Suprapubic skin (tissue), 4 donors: ENCODE results near the gene MYOM3. TPM values are rescaled to one million over a fixed set of nuclear protein-coding genes. Genes with fewer than 3 reads are reported as not detected.

Experiments
- DNase-seq, 2 donors: peaks; one replicate each; pipeline ENCODE4 v3.0.0-alpha.2; 2019; ENCODE audit warnings: low spot score in 2 of 2
- H3K27ac ChIP-seq: fragments of 200-600 bp; sonication (generic); one replicate; pipeline ENCODE4 v1.5.1; 2019
- H3K27me3 ChIP-seq: fragments of 200-600 bp; sonication (generic); one replicate; pipeline ENCODE4 v1.5.1; 2019
- H3K36me3 ChIP-seq: fragments of 200-600 bp; sonication (generic); one replicate; pipeline ENCODE4 v1.5.1; 2019
- H3K4me1 ChIP-seq: fragments of 200-600 bp; sonication (generic); one replicate; pipeline ENCODE4 v1.5.1; 2019
- H3K4me3 ChIP-seq: fragments of 200-600 bp; sonication (generic); one replicate; pipeline ENCODE4 v1.5.1; 2019; ENCODE audit warnings: mild to moderate bottlenecking
- H3K9me3 ChIP-seq: fragments of 200-600 bp; sonication (generic); one replicate; pipeline ENCODE4 v1.5.1; 2019
- CTCF ChIP-seq, 2 donors: fragments of 200-600 bp in 1 of 2; fragments of 450-650 bp in 1 of 2; sonication (generic) in 1 of 2; IDR thresholded peaks; one replicate each; pipeline ENCODE4 v1.5.1; 2016 to 2019; ENCODE audit warnings: antibody characterized with exemption in 2 of 2, mild to moderate bottlenecking in 1 of 2, moderate library complexity in 1 of 2
- EP300 ChIP-seq: sonication (generic); formaldehyde crosslinking; IDR thresholded peaks from one replicate; pipeline ENCODE4 v1.6.1; 2017; ENCODE audit warnings: antibody characterized with exemption
- POLR2A ChIP-seq, 2 donors: fragments of 450-650 bp; IDR thresholded peaks; one replicate each; pipeline ENCODE4 v1.6.1; 2017; ENCODE audit warnings: antibody characterized with exemption in 2 of 2, mild to moderate bottlenecking in 2 of 2, moderate library complexity in 2 of 2
- POLR2AphosphoS5 ChIP-seq, 3 donors: sonication (generic); formaldehyde crosslinking; IDR thresholded peaks; one replicate each; pipeline ENCODE4 v1.6.1; 2017; ENCODE audit warnings: antibody characterized with exemption in 3 of 3
- WGBS: methylation state at CpG from one replicate; pipeline ENCODE4 v1.1.5; 2018; 5-methylcytosine and 5-hydroxymethylcytosine counted together
- total RNA-seq, 4 donors: library from RNA; depleted of rRNA; stranded (reverse); fragments of >200 nt; gene quantifications; one replicate each; pipeline ENCODE4 v1.1.0, GENCODE V29; 2016

Gene MYOM3
- total RNA-seq, result 1 to 10 TPM; 1.5 to 2.3 (median 2.1) TPM

- Histone ChIP-seq H3K27me3 (no peaks in the 10 kb centered on the region), H3K36me3 (no peaks in the 10 kb centered on the region), H3K27ac (peak within 1 kb of the TSS; percentile 70), H3K4me3 (peak within 1 kb of the TSS; percentile 27), H3K4me1 (peaks cover 40% of the 10 kb centered on the region), H3K9me3 (no peaks in the 10 kb centered on the region)
- 25% methylated on average over 23 of the region's 27 CpGs for WGBS
- DNase-seq, result no peak
- TF ChIP-seq POLR2A (IDR thresholded peaks at IDR 0.05) (no peak), CTCF (IDR thresholded peaks at IDR 0.05) (peak in 1 of 2 donors; percentile 44)
Measured at GRCh38 chr1:24111996-24112779, at the start of gene MYOM3. Gene MYOM3 (minus strand): TSS chr1:24112135. CDS start chr1:24108636, 3,499 bp downstream.

- peaks cover 26% of the 10 kb centered on the region for H3K36me3 ChIP-seq
- H3K27ac ChIP-seq, result no peak overlapping the region
- DNase-seq, result no peak
- no peaks in the 10 kb centered on the region for H3K4me1 ChIP-seq
- H3K9me3 ChIP-seq, result no peaks in the 10 kb centered on the region
- WGBS, result 86% methylated on average over 4 of the region's 4 CpGs
- TF ChIP-seq CTCF (IDR thresholded peaks at IDR 0.05), result no peak
- TF ChIP-seq POLR2AphosphoS5 (IDR thresholded peaks at IDR 0.05), result no peak
- TF ChIP-seq POLR2A (IDR thresholded peaks at IDR 0.05), result no peak
- TF ChIP-seq EP300, result no peak
- H3K4me3 ChIP-seq, result no peak overlapping the region
- no peaks in the 10 kb centered on the region for H3K27me3 ChIP-seq
Measured at GRCh38 chr1:24161270-24161669, 49.3 kb upstream of the MYOM3 start.

GRCh38 chr1:24159366-24159765, 47.4 kb upstream of the MYOM3 start:
- WGBS, result 88% methylated on average over 5 of the region's 5 CpGs
- H3K36me3 ChIP-seq, result peaks cover 26% of the 10 kb centered on the region
- peak in 1 of 2 donors; percentile 24 for DNase-seq
- H3K27me3 ChIP-seq, result no peaks in the 10 kb centered on the region
- H3K9me3 ChIP-seq, result no peaks in the 10 kb centered on the region
- no peaks in the 10 kb centered on the region for H3K4me1 ChIP-seq
- TF ChIP-seq POLR2A (IDR thresholded peaks at IDR 0.05) (no peak), EP300 (no peak), CTCF (IDR thresholded peaks at IDR 0.05) (no peak), POLR2AphosphoS5 (IDR thresholded peaks at IDR 0.05) (no peak)
- no peak overlapping the region for H3K4me3 ChIP-seq
- H3K27ac ChIP-seq, result no peak overlapping the region

GRCh38 chr1:24157918-24158481, 46.1 kb upstream of the MYOM3 start:
- H3K27ac ChIP-seq, result no peak overlapping the region
- H3K4me3 ChIP-seq, result no peak overlapping the region
- peaks cover 2% of the 10 kb centered on the region for H3K27me3 ChIP-seq
- DNase-seq, result no peak
- no peaks in the 10 kb centered on the region for H3K4me1 ChIP-seq
- peaks cover 26% of the 10 kb centered on the region for H3K36me3 ChIP-seq
- 80% methylated on average over 5 of the region's 6 CpGs for WGBS
- no peaks in the 10 kb centered on the region for H3K9me3 ChIP-seq
- TF ChIP-seq POLR2A (IDR thresholded peaks at IDR 0.05) (no peak), EP300 (no peak), POLR2AphosphoS5 (IDR thresholded peaks at IDR 0.05) (no peak), CTCF (IDR thresholded peaks at IDR 0.05) (no peak)

GRCh38 chr1:24156542-24157260, 44.8 kb upstream of the MYOM3 start:
- H3K36me3 ChIP-seq, result peaks cover 26% of the 10 kb centered on the region
- TF ChIP-seq POLR2A (IDR thresholded peaks at IDR 0.05) (no peak), POLR2AphosphoS5 (IDR thresholded peaks at IDR 0.05) (no peak), CTCF (IDR thresholded peaks at IDR 0.05) (no peak), EP300 (no peak)
- 92% methylated on average over 18 of the region's 18 CpGs for WGBS
- no peaks in the 10 kb centered on the region for H3K9me3 ChIP-seq
- H3K27ac ChIP-seq, result no peak overlapping the region
- H3K4me1 ChIP-seq, result no peaks in the 10 kb centered on the region
- H3K27me3 ChIP-seq, result peaks cover 7% of the 10 kb centered on the region
- H3K4me3 ChIP-seq, result no peak overlapping the region
- no peak for DNase-seq
